ENCODE measurements around the gene RALGAPA1.

- no peak for TF ChIP-seq CTCF (IDR thresholded peaks at IDR 0.05; ENCODE audit: low read depth, low read length, missing input control)
- TF ChIP-seq REST (IDR thresholded peaks at IDR 0.05) = no peak
- no peak for TF ChIP-seq GABPA (IDR thresholded peaks at IDR 0.05 in 1 of 2, conservative IDR thresholded peaks at IDR 0.05 in 1 of 2)
- no peak for TF ChIP-seq MAX (IDR thresholded peaks at IDR 0.05)
Observed at GRCh38 chr14:35512765-35513164, 296.3 kb downstream of the RALGAPA1 start.
